Lung microvascular endothelial cell (primary cell): Measurements from ENCODE around the gene C7orf25. TPM values are rescaled to one million over a fixed set of nuclear protein-coding genes. Genes with fewer than 3 reads are reported as not detected.
A peak's percentile ranks its signal among the peaks of the same experiment; 100 is the strongest.
"Not testable (repeated sequence)": the region's sequence is repeated elsewhere in the genome, so short reads cannot be mapped to it uniquely, and the experiment has no call there.

ENCODE experiments used
- DNase-seq, 2 donors: peaks; one replicate each; pipeline versions ENCODE4 v3.0.0 to v3.0.0-alpha.2; 2010; ENCODE audit warnings: low read depth in 2 of 2
- total RNA-seq: library from RNA; depleted of rRNA; stranded (reverse); fragments of >200 nt; gene quantifications from 2 replicates; pipeline ENCODE4 v1.2.1, GENCODE V29; 2014

Gene C7orf25
- total RNA-seq, 1 donor from 2014 or later = 5.2 TPM

DNA sequence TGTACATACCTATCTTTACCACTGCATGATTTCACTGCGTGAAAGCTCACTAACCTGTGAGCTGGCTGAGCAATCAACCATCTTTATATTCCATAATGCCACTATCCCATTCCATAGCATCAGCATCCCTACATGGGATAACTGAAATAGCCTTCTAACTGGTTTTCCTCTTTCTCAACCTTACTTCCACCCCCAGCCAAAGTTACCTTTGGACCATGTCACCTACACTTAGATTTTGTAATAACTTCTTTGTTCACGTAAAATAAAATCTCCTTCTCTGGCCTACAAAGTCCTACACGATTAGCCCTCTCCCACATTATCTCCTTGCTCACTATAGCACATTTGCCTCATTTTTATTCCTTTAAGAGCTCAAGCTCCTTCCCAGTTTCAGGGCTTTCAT lies 17.6 kb upstream of the C7orf25 start:
- no peak for DNase-seq

GRCh38 chr7:42928754-42929153 lies 16.9 kb upstream of the C7orf25 start:
- no peak for DNase-seq

GRCh38 chr7:42926204-42926603 lies 14.3 kb upstream of the C7orf25 start:
- DNase-seq = no peak

- DNase-seq = no peak
Observed at GRCh38 chr7:42925630-42926029, 13.8 kb upstream of the C7orf25 start.

GRCh38 chr7:42924223-42924838 lies 12.5 kb upstream of the C7orf25 start:
- no peak for DNase-seq

- no peak for DNase-seq
Observed at GRCh38 chr7:42922017-42922753, 10.3 kb upstream of the C7orf25 start.

- DNase-seq = no peak
Observed at GRCh38 chr7:42915356-42915755, 3.5 kb upstream of the C7orf25 start.

DNA sequence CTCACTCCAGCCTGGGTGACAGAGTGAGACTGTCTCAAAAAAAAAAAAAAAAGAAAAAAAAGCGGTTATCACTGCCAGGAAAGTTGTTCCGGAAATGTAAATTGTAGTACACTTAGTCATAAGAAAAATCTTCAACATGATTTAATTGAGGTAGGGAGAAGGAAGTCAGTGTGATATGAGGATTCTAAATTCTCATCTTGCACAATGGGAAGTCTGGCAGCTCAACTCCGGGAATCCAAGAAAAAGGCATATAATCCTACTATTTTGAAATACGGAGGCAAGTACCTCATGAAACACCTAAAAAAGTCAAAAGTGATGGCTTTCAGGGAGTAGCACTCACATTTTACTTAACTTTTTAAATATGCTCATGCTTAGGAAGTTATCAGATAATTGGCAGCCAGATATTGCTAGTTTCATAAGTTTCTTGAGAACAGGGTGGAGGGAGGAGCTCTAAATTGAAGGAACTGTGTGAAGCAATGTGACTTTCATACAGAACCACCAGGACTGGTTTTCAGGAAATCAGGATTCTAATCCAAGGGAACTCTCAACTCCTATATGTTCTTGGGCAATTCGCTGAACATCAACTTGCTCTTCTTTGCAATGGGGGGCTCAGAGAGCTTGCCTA lies 2.7 kb upstream of the C7orf25 start:
- DNase-seq = peak; percentile 1 to 77

DNA sequence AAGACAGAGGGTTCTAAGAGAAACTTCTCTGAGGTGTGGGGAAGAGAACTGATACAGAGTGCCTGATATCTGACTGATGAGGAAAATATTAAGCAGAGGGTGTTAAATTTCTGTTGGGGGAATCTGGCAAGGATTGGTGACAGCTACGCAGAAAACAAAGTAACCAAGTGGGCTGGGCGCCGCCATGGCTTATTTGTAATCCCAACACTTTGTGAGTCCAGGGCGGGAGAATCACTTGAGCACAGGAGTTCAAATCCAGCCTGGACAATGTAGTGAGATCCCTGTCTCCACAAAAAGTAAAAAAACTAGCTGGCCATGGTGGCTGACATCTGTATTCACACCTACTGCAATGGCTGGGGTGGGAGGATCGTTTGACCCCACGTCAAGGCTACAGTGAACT lies 2.1 kb upstream of the C7orf25 start:
- DNase-seq = no peak

DNA sequence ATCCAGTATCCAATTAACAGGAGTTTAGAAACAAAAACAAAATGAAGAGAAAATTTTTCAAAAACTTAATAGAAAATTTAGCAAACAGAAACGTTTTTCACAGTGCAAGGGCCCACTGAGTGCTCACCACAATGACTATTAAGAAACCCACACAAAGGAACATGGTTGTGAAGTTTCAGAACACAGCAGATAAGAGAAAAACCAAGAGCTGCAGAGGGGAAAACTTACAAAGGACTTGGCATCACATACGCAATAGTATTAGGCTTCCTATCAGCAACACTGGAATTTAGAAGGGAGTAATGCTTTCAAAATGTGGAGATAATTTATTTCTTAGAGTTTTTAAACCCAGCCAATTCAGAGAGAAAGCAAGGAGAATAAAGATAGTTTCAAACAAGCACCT lies 1.7 kb upstream of the C7orf25 start:
- no peak for DNase-seq

GRCh38 chr7:42910306-42910705 lies 1.6 kb downstream of the C7orf25 start:
- no peak for DNase-seq

DNA sequence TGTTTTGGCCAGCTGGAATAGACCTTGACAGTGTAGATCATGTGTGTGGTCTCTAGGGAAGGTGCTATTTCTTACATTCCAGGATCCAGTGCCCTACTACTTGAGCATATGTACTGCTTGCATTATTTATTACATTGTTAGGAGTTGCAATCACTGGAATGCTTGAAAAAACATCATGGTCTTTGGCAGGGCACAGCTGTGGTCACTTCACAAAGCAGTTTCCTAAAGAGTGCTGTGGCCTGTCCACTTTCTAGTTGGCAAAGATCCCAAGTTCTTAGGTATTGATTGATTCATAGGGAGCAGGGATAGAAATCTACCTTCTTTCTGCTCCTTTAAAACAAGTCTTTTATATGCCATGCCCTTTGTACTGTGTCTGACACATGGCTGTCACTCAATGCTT lies 4.6 kb downstream of the C7orf25 start:
- no peak for DNase-seq

DNA sequence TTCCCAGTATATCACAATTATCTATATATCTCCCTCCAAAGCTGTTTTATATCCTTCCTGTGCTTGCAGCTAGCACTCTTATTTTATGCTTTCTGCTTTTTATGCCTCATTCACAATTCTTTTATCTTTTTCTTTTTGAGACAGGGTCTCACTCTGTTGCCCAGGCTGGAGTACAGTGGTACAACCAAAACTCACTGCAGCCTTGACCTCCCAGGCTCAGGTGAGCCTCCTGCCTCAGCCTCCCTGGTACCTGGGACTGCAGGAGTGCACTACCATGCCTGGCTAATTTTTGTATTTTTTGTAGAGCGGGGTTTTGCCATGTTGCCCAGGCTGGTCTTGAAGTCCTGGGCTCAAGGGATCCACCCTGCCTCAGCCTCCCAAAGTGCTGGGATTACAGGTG lies 5.7 kb downstream of the C7orf25 start:
- DNase-seq = no peak

DNA sequence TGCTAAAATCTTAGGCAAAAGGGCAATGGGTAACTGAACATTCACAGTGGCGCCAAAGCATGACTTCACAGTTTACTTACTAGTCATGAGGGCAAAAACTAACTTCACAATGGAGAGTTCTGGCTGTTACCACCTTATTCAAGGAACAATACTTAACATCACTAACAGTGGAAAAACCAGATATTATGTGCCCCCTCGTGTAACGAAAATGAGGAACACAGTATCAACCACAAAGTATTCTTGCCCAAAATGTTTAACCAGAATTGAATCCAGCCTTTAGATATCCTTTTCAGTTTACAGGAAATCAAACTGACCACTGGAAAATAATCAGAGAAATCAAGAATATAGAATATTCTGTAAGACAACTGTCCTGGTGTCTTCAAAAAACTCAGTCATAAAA lies 9.5 kb downstream of the C7orf25 start:
- DNase-seq = no peak

DNA sequence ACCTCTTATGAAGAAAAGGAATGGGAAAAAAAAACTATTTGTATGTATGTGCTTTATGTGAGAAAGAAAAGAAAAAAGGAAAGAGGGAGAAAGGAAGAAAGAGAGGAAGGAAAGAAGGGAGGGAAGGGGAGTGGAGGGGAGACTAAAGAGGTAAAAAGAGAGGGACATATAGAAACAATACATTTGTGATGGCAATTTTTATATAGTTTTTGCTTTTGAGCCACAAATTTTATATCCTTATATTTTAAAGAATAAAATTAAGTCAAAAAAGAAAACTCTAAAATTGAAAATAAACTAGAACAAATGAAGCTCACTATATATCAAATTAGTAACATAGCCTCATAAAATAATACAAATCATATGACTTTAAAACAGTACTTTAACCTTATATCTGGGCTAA lies 11.0 kb downstream of the C7orf25 start:
- no peak for DNase-seq

GRCh38 chr7:42893346-42894240 lies 18.3 kb downstream of the C7orf25 start:
- DNase-seq = no peak

DNA sequence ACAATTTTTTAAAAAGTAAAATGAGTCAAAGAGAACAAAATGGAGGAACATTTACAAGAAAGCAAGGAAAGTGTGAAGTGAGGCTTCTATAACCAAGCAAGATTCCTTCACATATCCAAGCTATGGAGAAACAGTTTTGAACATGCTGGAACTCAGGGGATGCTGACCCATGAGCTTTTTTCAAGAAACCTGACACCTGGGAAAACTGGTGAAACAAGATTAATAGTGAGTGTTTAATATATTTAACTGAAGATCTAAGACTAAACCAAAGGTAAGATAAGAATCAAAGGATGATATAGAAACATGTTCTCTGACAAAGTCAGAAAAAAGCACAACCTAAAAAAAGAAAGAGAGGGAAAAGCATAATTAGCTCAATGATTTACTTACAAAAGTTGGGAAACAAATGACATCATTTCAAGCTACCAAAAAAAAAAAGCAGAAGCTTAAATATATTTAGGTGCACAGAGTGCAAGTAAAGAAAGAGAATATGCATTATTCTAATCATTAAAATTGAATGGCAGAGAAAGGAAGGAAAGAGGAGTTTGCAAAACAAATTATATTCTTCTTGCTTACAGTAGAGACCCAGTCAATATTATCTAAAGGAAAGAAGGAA lies 24.9 kb downstream of the C7orf25 start:
- no peak for DNase-seq

DNA sequence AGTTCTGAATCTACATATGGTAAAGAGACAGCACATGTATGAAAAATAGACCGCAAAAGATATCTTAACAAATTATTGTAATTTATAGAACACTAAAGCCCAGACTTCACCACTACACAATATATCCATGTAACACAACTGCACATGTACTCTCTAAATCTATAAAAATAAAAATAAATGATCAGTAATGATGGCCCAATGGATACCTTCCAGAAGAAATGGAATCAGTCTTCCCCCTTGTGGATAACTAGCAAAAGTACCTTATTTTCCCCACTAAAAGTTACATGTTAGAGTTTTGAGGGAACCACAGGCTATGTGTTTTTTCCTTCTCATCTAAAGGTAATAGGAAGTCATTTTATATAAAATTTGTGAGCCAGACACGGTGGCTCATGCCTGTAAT lies 25.7 kb downstream of the C7orf25 start:
- DNase-seq = peak in 1 of 2 donors; percentile 11

- not testable (repeated sequence) for DNase-seq
Observed at GRCh38 chr7:42885183-42885582, 26.7 kb downstream of the C7orf25 start.

DNA sequence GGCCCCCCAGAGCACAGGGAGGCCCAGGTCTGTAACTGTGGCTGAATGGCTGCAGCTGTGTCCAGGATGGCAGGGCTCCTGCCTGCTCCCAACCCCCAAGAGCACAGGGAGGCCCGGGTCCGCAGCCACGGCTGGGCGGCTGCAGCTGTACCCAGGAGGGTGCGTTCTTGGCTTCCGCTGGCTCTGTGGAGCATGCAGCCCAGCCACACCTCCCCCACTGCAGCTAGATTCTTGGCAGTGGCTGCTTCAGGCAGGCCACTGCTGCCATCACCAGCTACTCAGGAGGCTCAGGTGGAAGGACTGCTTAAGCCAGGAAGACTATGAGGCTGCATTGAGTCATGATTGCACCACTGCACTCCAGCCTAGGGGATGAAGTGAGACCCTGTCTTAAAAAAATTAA lies 27.9 kb downstream of the C7orf25 start:
- no peak for DNase-seq

DNA sequence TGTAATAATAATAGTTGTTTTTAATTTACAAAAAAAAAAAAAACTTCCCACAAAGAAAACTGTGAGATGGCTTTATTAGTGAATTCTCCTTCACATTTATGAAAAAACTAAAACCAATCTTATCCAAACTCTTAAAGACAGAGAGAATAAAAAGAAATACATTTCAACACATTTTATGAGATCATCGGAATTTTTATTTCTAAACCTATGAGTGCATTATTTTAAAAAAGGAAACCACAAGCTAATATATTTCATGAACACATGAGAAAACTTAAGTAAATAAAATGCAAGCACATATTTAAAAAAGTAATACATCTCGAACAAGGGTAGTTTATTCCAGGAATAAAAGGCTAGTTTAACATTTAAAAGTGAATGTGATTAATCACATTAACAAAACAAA lies 31.5 kb downstream of the C7orf25 start:
- DNase-seq = no peak

DNA sequence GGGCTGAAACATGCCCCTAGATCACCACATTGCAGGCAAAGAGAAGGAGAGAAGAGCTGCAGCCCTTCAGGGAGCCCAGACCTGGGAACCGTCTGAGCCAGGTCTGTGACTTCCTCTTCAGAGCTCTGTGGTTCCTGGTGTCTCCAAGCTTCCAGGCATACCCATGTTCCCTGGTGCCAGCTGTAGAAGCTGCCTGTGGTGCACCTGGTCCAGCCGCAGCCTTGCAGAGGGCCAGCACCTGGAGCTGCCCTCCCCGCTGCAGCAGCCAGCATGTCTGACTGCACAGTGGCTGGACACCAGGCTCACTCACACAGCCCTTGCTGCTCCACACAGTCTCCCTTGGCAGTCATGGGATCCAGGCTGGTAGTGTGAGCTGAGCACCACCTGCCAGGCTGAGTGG lies 33.6 kb downstream of the C7orf25 start:
- no peak for DNase-seq
